HG03095 (cell line): ENCODE results near the gene RELT.

Source experiments
- ATAC-seq: cut with Tn5 transposase; IDR thresholded peaks from one replicate; pipeline ENCODE4 v1.9.1; 2021; ENCODE audit warnings: moderate library complexity; ENCODE audit not compliant: unreplicated experiment

Gene RELT

DNA sequence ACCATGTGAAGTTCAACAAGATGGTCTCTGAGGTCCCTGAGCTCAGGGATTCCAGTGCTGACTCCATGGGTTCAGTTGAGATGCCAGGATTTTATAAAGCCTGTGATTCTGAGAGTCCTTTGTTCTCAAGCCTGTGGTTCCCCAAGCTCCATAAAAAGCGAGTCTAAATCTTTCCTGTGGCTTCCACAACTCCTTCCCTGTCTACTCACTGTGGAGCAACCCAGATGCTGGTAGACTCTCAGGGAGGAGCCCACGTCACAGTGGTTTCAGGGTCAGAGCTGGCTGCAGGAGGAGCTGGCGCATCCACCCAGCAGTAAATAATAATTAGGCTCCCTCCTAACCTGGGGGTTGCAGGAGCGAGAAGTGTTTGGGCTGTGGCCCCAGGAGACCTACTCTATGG lies 2.0 kb upstream of the RELT start:
- ATAC-seq: no peak

- ATAC-seq: no peak
These were observed 404 bp upstream of the RELT start for GRCh38 chr11:73375830-73376159.

- ATAC-seq: no peak
These were observed 817 bp downstream of the RELT start for GRCh38 chr11:73376803-73377629.

DNA sequence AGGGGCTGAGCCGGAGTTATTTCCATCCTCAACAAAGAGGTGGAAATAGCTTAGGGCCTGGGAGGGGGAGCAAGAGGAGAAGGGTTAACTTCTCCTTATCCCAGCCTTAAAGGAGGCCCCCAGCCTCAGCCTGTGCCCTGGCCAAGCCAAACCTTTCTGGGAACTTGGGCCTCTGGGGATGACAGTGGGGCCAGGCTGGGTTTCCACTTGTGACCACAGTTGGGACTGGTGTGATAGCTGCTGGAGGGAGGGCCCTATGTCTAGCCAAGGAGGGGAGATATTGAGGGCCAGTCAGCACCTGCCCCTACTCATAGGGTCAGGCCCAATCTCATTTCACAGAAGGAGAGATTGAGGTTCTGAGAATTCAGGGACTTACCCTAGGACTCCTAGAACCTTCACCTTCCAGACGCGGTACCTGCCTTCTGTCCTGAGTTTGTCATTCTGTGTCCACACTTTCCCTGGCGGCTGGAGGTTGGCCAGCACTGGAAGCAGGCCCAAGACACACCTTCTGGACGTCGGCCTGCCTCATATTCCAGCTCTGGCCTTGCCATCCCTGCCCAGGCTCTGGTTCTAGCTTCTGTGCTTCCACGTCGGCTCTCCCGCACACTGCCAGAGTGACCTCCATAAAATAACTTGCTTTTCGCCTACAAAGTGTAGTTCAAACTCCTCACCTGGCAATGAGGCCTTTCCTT lies 3.1 kb downstream of the RELT start:
- no peak for ATAC-seq

- no peak for ATAC-seq
These were observed 4.1 kb downstream of the RELT start for GRCh38 chr11:73380331-73380730.

GRCh38 chr11:73380897-73381410 lies 4.8 kb downstream of the RELT start:
- ATAC-seq: no peak

DNA sequence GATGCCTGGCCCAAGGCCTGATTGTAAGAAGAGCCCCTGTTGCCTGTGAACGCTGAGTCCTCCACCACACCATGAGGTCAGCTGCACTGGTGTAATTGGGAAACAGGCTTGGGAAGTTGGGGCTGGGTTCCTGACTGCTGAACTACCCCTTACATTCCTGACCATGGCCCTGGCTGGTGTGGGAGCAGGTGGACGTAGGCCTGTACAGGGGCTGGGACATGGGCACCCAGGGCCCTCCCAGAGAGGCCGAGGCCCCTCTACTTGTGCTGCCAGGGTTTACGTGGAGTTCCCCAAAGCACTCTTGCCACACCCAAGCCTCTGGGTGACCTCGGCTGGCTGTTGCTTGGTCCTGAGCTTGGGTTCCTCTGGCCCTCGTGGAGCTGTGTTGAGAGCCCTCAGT lies 5.4 kb downstream of the RELT start:
- ATAC-seq: no peak

DNA sequence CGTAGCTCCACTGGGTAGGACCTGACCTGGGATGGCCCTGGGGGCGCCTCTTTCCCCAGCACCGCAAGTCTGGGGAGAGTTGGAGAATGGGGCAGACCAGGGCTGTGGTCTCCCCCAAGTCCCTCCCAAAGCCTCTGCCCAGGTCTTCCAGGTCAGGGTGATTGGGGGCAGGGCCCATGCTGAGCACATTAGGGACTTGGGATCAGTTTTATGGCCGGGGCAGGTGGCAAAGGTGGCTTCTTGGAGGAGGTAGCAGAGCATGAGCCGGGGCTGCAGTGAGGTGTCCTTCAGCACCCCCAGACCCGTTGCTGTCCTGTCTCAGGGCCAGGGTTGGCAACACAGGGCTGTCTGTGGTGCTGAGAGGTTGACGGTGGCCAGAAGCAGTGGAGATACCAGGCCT lies 6.0 kb downstream of the RELT start:
- ATAC-seq: no peak

- no peak for ATAC-seq
These were observed 6.5 kb downstream of the RELT start for GRCh38 chr11:73382747-73383146.

DNA sequence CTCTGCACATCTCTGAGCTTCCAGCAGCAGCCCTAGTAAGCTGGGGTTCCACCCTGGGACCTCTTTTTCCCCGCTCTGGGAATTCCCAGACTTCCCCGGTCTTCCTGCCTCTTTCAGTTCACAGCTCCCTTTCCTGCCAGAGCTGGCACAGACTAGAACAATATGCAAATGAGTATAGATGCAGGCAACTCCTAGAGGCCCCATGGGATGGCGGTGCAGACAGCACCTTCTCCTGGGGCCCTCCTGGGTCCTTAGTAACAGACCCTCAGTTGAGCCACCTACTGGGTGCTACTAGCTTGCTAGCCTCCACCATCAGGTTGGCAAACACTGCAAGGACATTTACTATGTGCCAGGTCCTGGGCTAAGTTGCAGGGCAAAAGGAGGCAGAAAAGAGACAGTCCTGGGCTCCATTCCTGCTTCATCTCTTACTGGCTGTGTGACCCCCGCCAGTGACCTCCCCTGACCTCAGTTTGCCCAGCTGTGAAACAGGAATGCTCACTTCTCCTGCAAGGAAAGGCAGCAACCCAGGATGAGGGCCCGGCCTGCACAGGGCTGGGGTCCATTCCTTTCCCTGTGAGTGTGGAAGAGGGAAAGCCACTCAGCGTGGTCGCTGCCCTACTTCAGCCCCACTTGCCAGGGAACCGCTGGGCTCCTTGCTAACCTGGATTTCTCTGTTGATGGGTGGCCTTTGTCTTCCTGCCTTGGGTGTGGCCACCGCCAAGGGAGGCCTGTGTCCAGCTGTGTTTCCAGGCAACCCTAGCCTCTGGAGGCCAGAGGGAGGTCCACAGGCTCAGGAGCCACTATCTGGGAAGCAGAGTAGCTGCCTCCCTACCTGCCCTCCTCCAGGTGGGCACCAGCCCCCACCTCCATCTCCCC lies 7.3 kb downstream of the RELT start:
- ATAC-seq: no peak

GRCh38 chr11:73384125-73384441 lies 7.9 kb downstream of the RELT start:
- no peak for ATAC-seq

GRCh38 chr11:73384531-73384871 lies 8.3 kb downstream of the RELT start:
- ATAC-seq: no peak

DNA sequence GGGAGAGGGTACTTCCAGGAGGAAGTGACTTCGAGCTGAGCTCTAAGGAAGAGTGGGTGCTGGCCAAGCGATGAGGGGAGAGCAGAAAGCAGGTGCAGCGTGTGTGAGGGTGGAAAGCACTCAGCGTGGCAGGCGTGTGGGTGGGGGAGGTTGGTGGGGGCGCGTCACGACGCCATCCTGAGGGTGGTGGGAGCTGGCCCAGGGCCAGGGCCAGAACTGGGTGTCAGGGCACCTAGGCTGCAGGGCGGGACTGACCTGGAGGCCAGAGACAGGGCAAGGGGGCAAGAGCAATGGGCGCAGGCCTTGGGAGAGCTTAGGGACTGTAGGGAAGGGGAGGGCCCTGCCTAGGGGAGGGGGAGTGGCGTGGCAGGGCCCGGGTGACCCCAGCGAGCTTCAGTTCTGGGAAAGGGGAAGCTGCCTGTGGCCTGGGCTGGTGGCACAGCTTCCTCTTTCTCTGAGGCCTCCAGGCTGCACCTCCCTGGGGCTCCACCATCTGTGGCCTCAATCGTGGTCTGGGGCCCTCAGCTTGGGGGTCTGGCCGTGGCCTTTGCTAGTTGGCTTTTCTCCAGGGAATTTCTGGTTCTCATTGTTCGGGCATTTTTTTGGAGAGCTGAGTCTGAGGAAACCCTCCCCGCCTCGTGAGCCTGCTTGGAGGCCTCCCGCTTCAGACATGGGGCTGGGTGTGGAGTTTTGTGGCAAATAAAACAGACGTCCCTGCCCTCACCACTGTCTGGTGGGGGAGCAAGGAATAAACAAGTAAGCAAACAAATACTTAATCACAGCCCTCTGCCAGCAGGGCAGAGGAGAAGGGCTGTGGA lies 8.9 kb downstream of the RELT start:
- no peak for ATAC-seq

GRCh38 chr11:73386016-73386415 lies 9.8 kb downstream of the RELT start:
- no peak for ATAC-seq

DNA sequence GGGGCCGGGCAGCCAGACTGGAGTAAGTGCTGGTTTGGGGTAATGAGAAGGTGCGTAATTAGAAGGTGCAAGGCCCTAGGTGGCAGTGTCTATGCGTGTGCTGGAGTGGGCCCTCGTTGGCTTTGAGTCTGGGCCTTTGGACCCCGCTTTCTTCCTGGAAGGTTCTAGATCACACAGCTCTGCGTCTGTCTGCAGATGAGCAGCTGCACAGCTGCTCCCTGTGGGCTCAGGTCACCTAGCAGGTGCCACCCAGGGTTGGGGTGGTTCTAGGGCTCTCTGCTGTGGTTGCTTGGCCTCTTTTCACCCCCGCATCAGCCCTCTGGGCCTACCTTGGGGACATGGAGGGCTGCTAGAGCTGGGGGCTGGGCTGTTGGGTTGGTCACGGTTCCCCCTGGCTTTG lies 10.3 kb downstream of the RELT start:
- no peak for ATAC-seq

DNA sequence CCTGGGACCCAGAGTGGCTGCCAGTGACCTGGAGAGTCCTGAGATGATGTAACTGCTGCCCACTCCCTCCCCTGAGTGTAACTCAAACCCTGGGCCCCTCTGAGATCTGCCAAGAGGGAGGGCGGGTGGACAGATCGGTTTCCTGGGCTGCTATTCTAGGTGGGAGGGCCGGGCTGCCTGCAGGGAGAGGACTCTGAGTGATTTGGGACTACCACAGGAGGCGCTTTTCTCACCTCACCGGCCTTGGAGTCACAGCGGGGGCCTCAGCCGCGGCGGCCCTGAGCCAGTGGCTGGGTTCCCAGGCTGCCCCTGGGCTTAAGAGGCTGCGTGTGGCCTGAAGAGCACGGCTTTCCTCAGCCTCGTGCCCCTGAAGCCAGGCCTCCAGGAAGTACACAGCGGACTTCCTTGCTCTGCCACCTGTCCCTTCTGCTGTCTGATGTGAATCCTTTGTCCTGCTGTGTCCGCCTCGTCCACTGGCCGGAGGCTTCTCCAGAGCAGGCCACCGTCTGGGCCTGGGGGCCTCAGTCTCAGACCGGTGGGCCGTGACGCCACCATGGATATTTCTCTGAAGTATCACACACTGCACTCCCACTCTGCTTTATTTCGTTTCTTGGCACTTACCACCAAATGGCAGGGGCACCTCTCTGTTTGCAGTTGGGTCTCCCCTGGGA lies 11.5 kb downstream of the RELT start:
- no peak for ATAC-seq

DNA sequence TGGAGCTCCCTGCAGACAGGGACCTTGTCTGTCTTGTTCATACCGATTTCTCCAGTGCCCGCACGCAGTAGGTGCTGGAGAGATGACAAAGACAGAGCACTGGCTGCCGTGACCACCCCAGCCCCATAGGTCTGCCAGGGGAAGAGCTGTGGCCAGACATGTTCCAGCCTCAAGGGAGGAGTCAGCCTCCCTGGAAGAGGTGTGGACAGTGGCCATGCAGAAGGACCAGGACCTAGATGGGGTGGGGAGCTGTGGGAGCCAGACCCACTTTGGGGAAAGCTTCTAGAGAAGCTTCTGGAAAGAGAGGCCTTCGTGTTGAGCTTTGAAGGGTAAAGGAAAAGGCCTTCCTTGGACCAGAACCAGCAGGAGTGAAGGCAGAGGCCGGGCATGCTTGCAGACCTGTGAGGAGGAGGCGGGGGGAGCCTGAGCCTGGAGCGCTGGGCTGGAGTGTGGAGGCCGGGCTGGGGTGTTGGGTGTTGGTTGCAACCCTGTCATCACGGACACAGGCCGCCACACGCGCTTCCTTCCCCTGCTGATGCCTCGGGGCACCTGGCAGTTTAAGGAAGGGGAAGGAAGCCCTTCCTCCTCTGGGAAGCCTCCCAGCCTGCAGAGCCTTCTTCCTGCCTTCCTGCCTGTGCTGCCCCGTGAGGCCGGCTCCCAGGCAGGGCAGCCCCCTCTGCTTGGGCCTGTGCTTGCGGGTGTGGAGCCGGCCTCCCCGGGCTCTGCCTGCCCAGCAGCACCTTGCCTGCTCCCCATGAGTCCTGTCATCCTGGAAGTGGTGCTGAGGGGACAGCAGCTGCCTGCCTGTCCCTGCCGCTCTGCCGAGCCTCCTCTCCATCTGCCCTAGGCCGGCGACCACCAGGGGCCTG lies 12.3 kb downstream of the RELT start:
- no peak for ATAC-seq

DNA sequence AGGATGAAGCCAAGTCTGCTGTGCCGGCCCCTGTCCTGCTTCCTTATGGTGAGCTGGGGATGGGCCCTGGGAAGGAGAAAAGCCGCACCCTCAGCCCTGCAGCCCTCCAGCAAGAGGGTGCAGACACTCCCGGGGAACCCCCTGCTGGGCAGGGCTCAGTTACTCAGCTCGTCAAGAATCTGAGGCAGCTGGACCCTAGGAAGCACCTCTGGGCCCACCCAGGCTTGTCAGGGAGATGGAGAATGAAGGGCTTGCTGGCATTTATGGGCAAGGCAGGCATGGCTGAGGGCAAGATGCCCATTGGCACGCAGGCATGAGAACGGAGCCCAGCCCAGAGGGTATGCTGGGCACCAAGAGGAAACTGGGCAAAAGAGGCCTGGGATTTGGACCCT lies 12.9 kb downstream of the RELT start:
- no peak for ATAC-seq

- no peak for ATAC-seq
These were observed 13.7 kb downstream of the RELT start for GRCh38 chr11:73389916-73390315.
